MM.1S (cell line): Measurements from ENCODE around the gene OR2A25.

ENCODE experiments used
- CTCF ChIP-seq: fragments of 300-600 bp; sonication (generic); IDR thresholded peaks from 2 replicates; pipeline ENCODE4 v1.5.1; 2016; ENCODE audit warnings: antibody characterized with exemption, low read length, mixed read lengths
- EZH2 ChIP-seq: fragments of 300-600 bp; sonication (generic); optimal IDR thresholded peaks from 2 replicates; pipeline ENCODE3; 2017; ENCODE audit warnings: low read depth, mild to moderate bottlenecking, antibody characterized with exemption, low read length, mixed read lengths
- EZH2phosphoT487 ChIP-seq: fragments of 300-600 bp; sonication (generic); IDR thresholded peaks from 2 replicates; pipeline ENCODE4 v1.6.1; 2018; ENCODE audit warnings: antibody characterized with exemption, low read length

- TF ChIP-seq CTCF, result no peak
- no peak for TF ChIP-seq EZH2
- TF ChIP-seq EZH2phosphoT487, result no peak
Measured at GRCh38 chr7:144074374-144074773, 4.8 kb downstream of the OR2A25 start.
